Nephron (organoid): ENCODE measurements around the gene HAPLN3.

Experiments used
- H3K27ac Mint-ChIP-seq, 3 experiments: 2 replicates each; pipeline ENCODE4 v1.8.0; 2020; ENCODE audit warnings: mixed read lengths in 3 of 3, mild to moderate bottlenecking in 2 of 3, moderate library complexity in 1 of 3
- H3K27me3 Mint-ChIP-seq: 2 replicates; pipeline ENCODE4 v1.8.0; 2021; ENCODE audit warnings: low read depth, mild to moderate bottlenecking, moderate library complexity, mixed read lengths
- H3K36me3 Mint-ChIP-seq: 2 replicates; pipeline ENCODE4 v1.8.0; 2020; ENCODE audit warnings: low read depth, mixed read lengths
- H3K4me1 Mint-ChIP-seq: 2 replicates; pipeline ENCODE4 v1.8.0; 2020; ENCODE audit warnings: mixed read lengths
- H3K4me3 Mint-ChIP-seq, 3 experiments: 2 replicates each; pipeline ENCODE4 v1.8.0; 2020; ENCODE audit warnings: mild to moderate bottlenecking in 3 of 3, mixed read lengths in 3 of 3, moderate library complexity in 2 of 3
- H3K9me3 Mint-ChIP-seq: 2 replicates; pipeline ENCODE4 v1.8.0; 2020; ENCODE audit warnings: mixed read lengths
- CTCF ChIP-seq, 3 experiments: fragments of 200-600 bp; sonication (generic); IDR thresholded peaks; one replicate each; pipeline ENCODE4 v1.5.0; 2021; ENCODE audit warnings: antibody characterized with exemption in 3 of 3; ENCODE audit not compliant: unreplicated experiment in 3 of 3

The HAPLN3 gene

GRCh38 chr15:88908123-88908522 is 12.8 kb upstream of the HAPLN3 start:
- H3K36me3 Mint-ChIP-seq, result peaks cover 36% of the 10 kb centered on the region
- H3K27me3 Mint-ChIP-seq, result peaks cover 5% of the 10 kb centered on the region
- no peak for TF ChIP-seq CTCF (IDR thresholded peaks at IDR 0.05; ENCODE audit: unreplicated experiment in 3 of 3)
- peak overlapping the region in 1 of 3 experiments; percentile 52 for H3K4me3 Mint-ChIP-seq
- H3K4me1 Mint-ChIP-seq, result peaks cover 40% of the 10 kb centered on the region
- H3K27ac Mint-ChIP-seq, result no peak overlapping the region
- no peaks in the 10 kb centered on the region for H3K9me3 Mint-ChIP-seq

DNA sequence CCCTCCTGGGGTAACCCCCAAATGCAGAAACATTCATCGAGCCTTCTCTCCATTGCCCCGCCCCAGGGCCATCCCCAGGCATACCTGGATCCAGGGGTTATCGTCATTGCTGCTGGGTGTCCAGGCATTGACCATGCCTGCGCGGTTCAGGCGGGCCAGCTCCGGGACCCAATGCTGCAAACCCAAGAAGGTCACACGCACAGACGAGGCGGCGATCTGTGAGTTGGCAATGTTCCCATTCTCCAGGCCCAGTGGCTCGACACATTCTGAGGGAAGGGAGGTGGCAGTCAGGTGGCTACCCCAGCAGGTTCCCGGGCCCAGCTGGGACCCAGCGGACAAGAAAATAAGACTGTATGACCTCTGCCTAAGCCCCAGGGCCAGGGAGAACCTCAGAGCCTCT is 11.8 kb upstream of the HAPLN3 start:
- Mint-ChIP-seq H3K4me3 (no peak overlapping the region), H3K27me3 (peaks cover 3% of the 10 kb centered on the region)

GRCh38 chr15:88906551-88906950 is 11.2 kb upstream of the HAPLN3 start:
- peaks cover 32% of the 10 kb centered on the region for H3K4me1 Mint-ChIP-seq
- H3K9me3 Mint-ChIP-seq, result no peaks in the 10 kb centered on the region
- TF ChIP-seq CTCF (IDR thresholded peaks at IDR 0.05; ENCODE audit: unreplicated experiment in 3 of 3), result no peak
- no peaks in the 10 kb centered on the region for H3K27me3 Mint-ChIP-seq
- peaks cover 44% of the 10 kb centered on the region for H3K36me3 Mint-ChIP-seq
- H3K27ac Mint-ChIP-seq, result no peak overlapping the region
- no peak overlapping the region for H3K4me3 Mint-ChIP-seq

More for the DNA sequence above, 11.8 kb upstream of the HAPLN3 start:
- Mint-ChIP-seq H3K4me1 (peaks cover 38% of the 10 kb centered on the region), H3K27ac (no peak overlapping the region), H3K9me3 (no peaks in the 10 kb centered on the region), H3K36me3 (peaks cover 39% of the 10 kb centered on the region)
- TF ChIP-seq CTCF (IDR thresholded peaks at IDR 0.05; ENCODE audit: unreplicated experiment in 3 of 3), result no peak

DNA sequence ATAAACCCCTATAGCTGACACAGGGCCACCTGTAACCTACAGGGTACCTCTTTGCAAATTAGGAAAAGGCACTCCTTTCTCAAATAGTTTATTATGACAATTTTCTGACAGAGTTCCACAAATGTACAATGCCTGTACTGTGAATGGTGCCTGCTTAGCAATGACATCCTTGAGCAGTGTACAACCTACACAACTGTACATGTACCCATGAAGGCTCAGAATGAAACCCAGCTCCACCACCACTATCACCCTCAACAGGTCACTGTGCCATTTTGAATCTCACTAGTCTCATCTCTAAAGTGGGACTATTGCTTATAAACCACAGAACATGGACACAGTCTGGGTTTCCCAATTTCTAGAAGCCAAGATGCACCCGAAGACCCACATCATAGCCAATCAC is 10.8 kb upstream of the HAPLN3 start:
- TF ChIP-seq CTCF (IDR thresholded peaks at IDR 0.05; ENCODE audit: unreplicated experiment in 3 of 3), result no peak
- no peaks in the 10 kb centered on the region for H3K27me3 Mint-ChIP-seq
- peaks cover 46% of the 10 kb centered on the region for H3K36me3 Mint-ChIP-seq
- H3K27ac Mint-ChIP-seq, result no peak overlapping the region
- no peak overlapping the region for H3K4me3 Mint-ChIP-seq
- H3K4me1 Mint-ChIP-seq, result peaks cover 28% of the 10 kb centered on the region
- no peaks in the 10 kb centered on the region for H3K9me3 Mint-ChIP-seq

- Mint-ChIP-seq H3K4me3 (no peak overlapping the region), H3K9me3 (no peaks in the 10 kb centered on the region), H3K27me3 (no peaks in the 10 kb centered on the region), H3K27ac (peak overlapping the region in 1 of 3 experiments; percentile 61), H3K4me1 (peaks cover 28% of the 10 kb centered on the region), H3K36me3 (peaks cover 51% of the 10 kb centered on the region)
- no peak for TF ChIP-seq CTCF (IDR thresholded peaks at IDR 0.05; ENCODE audit: unreplicated experiment in 3 of 3)
Measured at GRCh38 chr15:88905576-88905975, 10.2 kb upstream of the HAPLN3 start.

DNA sequence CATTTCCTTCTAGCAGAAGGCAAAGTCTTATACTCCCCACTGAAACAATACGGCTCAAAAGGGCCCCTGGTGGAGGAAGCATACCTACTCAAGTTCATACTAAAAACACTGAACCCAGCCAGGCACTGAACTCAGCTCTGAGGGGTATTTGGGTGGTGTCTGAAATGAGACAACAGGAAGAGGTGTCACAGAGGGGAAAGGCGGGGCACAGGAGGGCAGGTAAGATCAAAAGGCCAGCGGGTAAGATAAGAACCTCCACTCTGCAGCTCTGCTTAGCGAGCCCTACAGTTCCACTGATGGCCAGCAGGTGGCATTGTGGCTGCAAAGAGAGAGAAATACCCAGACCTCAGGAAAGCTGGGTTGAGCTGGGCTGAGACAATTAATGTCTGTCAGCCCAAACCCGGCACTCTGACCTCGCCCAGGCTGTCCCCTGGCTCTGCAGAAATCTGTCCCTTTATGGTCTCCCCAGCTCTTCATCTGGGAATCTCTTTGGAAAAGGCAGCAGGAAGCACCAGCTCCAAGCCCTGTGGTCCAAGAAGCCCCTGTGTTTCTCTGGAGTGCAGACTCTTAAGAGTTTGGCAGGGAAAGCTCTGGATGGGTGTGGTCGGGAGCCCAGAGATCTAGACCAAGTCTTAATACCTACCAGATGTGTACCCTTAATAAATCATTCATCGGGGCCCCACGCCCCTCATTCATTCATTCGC is 9.4 kb upstream of the HAPLN3 start:
- peaks cover 54% of the 10 kb centered on the region for H3K36me3 Mint-ChIP-seq
- peak; percentile 97 to 99 (median 98) for TF ChIP-seq CTCF (IDR thresholded peaks at IDR 0.05; ENCODE audit: unreplicated experiment in 3 of 3)
- no peak overlapping the region for H3K4me3 Mint-ChIP-seq
- no peaks in the 10 kb centered on the region for H3K9me3 Mint-ChIP-seq
- H3K4me1 Mint-ChIP-seq, result peaks cover 21% of the 10 kb centered on the region
- H3K27me3 Mint-ChIP-seq, result no peaks in the 10 kb centered on the region
- H3K27ac Mint-ChIP-seq, result peak overlapping the region in 2 of 3 experiments; percentile 33 to 61
